SK-N-SH (cell line): Measurements from ENCODE around the gene HAO2.

Experiments
- CTCF ChIP-seq: fragments of 200-600 bp; sonication (generic); IDR thresholded peaks from 2 replicates; pipeline ENCODE4 v1.6.1; 2017; ENCODE audit warnings: antibody characterized with exemption, mild to moderate bottlenecking, moderate library complexity
- EP300 ChIP-seq, 2 experiments: IDR thresholded peaks; 2 replicates each; pipeline versions ENCODE4 v1.4.0 to v1.6.1; 2012; ENCODE audit warnings: borderline replicate concordance in 1 of 2, low read depth in 1 of 2, low read length in 1 of 2
- POLR2AphosphoS5 ChIP-seq: IDR thresholded peaks from 2 replicates; pipeline ENCODE4 v1.6.1; 2012; ENCODE audit warnings: low read depth, low read length
- RFX5 ChIP-seq: IDR thresholded peaks from 2 replicates; pipeline ENCODE4 v1.6.1; 2012; ENCODE audit warnings: mild to moderate bottlenecking, improper control_type of control experiment, low read length

GRCh38 chr1:119330466-119331189 lies 38.0 kb upstream of the HAO2 start:
- TF ChIP-seq RFX5 (no peak), POLR2AphosphoS5 (no peak), CTCF (no peak), EP300 (IDR thresholded peaks at IDR 0.05; ENCODE audit: borderline replicate concordance in 1 of 2, low read depth in 1 of 2, low read length in 1 of 2) (no peak)
